Epithelial cell of esophagus (primary cell): ENCODE data around the gene SAFB.

Source experiments
- DNase-seq: peaks from one replicate; pipeline ENCODE4 v3.0.0; 2010; ENCODE audit warnings: low read depth
- H3K4me3 ChIP-seq: 2 replicates; pipeline ENCODE4 v1.5.1; 2011; ENCODE audit warnings: mild to moderate bottlenecking, low read length, control low read depth
- TF ChIP-seq, protein P1 (sequence below): IDR thresholded peaks from 2 replicates; pipeline ENCODE4 v1.5.1; 2011; ENCODE audit warnings: low read depth, mild to moderate bottlenecking, low read length, control low read depth, inconsistent platforms; ENCODE audit not compliant: insufficient read depth; ENCODE audit errors: missing control alignments

The SAFB gene

GRCh38 chr19:5690125-5690954 lies 67.5 kb downstream of the SAFB start, which contains the start of gene RPL36:
Gene RPL36, plus strand, starts transcription at chr19:5690295. Its CDS starts 213 bp downstream, at chr19:5690508.
- peak; percentile 97 for DNase-seq
- H3K4me3 ChIP-seq = peak within 1 kb of the TSS; percentile 98
- TF ChIP-seq, protein P1, sequence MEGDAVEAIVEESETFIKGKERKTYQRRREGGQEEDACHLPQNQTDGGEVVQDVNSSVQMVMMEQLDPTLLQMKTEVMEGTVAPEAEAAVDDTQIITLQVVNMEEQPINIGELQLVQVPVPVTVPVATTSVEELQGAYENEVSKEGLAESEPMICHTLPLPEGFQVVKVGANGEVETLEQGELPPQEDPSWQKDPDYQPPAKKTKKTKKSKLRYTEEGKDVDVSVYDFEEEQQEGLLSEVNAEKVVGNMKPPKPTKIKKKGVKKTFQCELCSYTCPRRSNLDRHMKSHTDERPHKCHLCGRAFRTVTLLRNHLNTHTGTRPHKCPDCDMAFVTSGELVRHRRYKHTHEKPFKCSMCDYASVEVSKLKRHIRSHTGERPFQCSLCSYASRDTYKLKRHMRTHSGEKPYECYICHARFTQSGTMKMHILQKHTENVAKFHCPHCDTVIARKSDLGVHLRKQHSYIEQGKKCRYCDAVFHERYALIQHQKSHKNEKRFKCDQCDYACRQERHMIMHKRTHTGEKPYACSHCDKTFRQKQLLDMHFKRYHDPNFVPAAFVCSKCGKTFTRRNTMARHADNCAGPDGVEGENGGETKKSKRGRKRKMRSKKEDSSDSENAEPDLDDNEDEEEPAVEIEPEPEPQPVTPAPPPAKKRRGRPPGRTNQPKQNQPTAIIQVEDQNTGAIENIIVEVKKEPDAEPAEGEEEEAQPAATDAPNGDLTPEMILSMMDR = peak; percentile 93

DNA sequence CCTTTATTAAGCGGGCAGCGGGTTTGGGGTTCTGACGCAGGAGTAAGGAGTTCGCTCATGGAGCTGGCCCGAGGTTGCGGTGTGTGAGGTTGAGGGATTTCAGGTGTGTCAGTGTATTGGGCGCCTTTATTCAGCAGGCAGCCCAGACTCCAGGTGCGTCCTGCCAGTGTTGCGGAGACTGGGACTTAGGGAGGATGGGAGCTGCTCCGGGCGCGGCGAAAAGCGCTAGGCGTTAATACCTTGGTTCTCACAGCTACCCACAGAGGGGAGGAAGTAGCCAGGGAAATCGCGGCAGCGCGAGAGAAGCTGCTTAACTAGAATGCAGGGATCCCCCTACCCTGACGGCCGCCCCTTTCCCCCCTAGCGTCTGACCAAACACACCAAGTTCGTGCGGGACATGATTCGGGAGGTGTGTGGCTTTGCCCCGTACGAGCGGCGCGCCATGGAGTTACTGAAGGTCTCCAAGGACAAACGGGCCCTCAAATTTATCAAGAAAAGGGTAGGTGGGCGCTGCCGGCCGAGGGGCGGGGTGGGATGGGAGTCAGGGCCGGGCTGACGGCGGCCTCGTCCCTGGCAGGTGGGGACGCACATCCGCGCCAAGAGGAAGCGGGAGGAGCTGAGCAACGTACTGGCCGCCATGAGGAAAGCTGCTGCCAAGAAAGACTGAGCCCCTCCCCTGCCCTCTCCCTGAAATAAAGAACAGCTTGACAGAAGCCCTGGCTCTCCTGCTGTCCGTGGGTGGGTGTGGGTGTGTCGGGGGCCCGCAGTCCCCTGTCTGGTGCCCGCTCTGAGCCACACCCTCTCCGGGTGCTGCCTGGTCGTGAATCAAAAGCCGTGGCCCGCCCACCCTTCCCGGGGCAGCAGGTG lies 68.3 kb downstream of the SAFB start:
- H3K4me3 ChIP-seq = peak overlapping the region; percentile 98
- peak; percentile 55 for DNase-seq
- TF ChIP-seq, protein P1 = no peak

DNA sequence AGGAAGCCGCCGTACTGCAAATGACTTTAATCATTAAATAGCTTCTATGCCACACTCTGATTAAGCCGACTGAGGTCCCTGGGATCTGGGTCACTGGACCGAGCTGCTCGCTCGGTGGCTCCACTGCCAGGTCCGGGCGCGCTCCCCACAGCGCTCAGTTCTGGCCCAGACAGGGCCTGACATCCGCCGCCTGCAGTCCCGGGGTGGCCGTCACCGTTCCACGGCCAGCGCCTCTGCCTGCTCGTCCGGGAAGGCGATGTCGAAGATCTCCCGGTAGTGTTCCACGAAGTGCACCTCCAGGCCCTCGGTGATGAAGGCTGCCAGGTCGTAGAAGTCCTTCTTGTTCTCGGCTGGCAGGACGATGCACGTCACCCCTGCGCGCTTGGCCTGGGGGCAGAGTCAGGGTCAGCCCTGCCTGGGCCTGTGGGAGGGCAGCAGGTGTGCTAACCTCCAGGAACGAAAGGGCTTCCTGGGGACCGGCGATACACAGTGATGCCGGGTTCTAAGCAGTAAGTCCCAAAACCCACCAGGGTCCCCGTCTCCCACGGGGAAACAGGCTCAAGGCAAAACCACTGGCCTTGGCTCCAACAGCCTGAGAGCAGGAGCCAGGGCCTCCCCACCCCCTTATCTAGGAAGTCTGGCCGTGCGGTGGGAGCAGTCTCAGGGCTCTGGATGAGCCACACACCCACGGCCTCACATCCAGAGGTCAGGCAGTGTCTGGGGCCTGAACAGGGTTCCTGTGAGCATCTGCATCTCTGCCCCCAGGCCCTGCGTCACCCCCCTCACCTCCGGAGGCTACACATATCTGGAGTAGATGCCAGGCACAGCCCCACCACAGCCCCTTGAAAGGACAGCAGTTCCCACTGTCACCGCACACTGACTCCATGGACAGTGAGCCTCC lies 69.2 kb downstream of the SAFB start:
- peak; percentile 21 for DNase-seq
- H3K4me3 ChIP-seq = peak overlapping the region; percentile 98
- TF ChIP-seq, protein P1 = no peak

- no peak overlapping the region for H3K4me3 ChIP-seq
- TF ChIP-seq, protein P1 = no peak
- DNase-seq = no peak
Measured at GRCh38 chr19:5692723-5693194, 69.9 kb downstream of the SAFB start.

DNA sequence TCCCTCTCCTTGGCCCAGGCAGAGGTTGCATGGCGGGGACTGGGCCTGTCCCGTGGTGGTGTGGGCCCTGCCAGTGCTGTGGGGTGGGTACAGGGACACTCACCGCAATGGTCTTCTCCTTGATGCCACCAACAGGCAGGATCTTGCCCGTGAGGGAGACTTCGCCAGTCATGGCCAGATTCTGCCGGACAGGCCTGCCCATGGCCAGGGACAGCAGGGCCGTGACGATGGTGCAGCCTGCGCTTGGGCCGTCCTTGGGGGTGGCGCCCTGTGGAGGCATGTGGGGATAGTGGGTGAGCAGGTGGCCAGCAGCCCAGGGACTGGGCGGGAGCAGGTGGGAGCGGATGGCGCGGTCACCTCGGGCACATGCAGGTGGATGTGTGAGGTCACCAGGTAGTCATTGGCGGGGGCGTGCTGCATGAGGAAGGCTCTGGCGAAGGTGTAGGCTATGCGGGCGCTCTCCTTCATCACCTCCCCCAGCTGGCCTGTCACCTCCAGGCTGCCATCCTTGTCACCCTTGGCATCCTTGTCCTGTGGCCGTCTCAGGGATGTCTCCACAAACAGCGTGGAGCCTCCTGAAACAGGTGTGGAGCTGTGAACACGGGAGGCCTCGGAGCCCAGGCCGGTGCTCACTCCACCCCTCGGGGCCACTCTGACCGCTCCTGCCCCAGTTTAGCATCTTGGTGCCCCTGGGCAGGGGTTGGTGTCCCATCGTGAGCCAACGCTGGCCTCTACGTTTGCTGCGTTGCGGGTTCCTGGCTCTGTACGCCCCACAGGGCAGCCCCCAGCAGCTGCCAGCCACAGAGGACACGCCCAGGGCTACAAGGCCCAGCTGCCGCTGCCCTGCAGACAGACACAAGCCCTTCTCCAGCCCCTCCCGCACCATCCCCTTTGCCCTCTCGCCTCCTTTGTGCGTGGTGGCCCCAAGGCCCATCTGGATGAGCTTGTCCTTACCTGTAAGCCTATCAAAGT lies 70.6 kb downstream of the SAFB start:
- no peak overlapping the region for H3K4me3 ChIP-seq
- TF ChIP-seq, protein P1 = no peak
- peak; percentile 31 for DNase-seq
